ENCODE results near the gene ATP5F1D.

ATP5F1D gene

DNA sequence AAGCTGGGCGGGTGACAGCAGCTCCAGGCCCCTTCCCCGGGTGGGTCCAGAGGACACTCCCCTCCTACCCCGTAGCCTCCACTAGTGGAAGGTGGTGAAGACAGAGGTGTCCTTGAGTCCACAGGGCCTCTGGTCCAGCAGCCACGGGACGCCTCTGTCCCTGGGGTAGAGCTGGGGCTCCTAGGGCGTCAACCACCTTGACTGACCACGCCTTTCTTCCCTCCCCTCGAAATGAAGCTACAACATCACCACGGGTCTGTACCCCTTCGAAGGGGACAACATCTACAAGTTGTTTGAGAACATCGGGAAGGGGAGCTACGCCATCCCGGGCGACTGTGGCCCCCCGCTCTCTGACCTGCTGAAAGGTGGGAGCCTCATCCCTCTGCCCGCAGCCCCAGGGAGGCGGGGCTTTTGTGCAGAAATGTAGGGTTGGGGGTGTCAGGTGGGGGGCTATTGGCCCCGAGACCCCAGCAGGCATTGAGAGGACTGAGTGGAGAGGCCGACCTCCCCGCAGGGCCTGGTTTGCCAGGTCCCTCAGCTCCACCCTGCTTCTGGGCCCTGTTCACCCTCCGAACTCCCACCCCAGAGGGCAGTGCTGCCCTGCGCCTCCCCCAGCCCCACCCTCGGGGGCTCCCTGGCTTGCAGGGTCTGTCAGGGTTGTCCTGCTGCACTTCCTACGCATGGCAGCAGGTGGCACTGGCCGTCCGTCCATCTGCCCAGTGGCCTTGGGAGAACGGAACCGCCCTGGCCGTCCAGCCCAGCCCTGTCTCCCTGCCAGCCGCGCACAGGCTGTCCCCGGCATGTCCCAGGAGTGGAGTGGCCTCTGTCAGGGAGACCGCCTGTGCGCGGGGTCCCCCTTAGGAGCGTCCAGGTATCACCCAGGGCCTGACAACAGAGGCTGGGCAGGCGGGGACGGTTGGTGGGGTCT, 20.3 kb upstream of the ATP5F1D start:
- no peak for DNase-seq

GRCh38 chr19:1221904-1222255, 19.7 kb upstream of the ATP5F1D start:
- no peak for DNase-seq

DNA sequence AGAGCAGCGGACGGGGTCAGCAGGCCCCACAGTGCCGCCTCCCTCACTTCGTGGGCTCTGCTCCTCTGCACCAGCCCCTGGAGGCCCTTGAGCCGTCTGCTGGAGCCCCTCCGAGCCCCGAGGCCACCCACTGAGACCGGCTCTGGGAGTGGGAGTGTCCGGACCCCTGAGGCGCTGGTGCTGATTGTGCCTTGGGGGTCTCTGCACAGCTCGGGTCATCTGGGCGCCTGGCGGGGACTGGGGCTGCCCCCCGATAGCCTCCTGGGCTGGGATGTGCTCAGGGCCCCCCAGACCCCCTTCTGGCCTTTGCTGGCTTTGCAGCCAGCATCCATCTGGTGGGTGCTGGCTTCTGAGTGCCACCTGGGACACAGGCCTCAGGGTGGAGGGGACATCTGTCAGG, 19.2 kb upstream of the ATP5F1D start:
- DNase-seq, result no peak

DNA sequence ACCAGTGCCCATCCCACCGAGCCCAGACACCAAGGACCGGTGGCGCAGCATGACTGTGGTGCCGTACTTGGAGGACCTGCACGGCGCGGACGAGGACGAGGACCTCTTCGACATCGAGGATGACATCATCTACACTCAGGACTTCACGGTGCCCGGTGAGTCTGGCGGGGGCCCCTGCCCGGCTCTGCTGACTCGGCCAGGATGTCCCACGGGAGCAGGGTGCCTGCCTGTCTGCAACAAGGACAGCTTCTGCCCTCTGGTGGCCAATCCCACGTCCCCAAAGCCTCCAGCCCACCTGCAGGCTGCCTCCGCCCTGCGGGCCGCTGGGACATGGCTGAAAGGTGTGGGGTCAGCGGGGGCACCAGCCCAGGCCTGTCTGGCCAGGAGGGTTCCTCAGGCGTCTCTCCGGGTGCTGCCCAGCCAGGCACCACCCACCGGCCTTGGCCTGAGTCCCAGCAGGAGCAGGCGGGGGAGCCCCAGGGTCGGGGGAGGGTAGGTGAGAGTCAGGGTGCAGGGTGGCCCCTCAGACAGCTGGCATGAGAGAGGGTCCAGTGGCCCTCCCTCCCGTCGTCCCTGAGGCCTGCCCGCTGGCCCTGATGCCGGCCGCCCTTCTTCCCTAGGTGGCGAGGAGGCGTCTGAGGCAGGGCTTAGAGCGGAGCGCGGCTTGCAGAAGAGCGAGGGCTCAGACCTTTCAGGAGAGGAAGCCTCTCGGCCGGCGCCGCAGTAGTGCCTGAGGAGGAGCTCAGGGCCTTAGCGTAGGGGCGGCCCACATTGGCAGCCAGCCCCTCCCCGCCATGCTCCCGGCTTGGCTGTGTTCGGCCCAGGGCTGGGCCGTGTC, 18.3 kb upstream of the ATP5F1D start:
- DNase-seq, result no peak

- no peak for DNase-seq
Measured at GRCh38 chr19:1224047-1224825, 17.3 kb upstream of the ATP5F1D start.

DNA sequence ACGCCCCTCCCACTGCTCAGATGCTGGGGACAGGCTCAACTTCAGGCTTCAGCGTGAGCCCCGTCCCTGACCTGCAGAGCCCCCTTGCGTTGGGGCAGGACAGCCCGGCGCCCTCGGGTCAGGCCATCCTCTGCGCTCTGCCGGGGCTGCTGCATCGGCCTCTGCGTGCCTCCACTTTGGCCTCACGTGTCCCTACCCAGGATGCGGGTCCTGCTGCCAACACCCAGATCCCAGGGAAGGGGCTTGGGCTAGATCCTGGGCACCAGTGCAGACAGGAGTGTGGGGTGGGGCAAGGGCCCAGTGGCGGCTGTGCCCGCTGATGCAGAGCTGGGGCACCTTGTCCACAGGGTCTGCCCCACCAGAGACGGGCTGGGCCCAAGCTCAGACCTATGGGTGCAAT, 16.7 kb upstream of the ATP5F1D start:
- no peak for DNase-seq

- DNase-seq, result no peak
Measured at GRCh38 chr19:1225440-1226226, 15.9 kb upstream of the ATP5F1D start.

- no peak for DNase-seq
Measured at GRCh38 chr19:1226227-1226518, 15.4 kb upstream of the ATP5F1D start.

DNA sequence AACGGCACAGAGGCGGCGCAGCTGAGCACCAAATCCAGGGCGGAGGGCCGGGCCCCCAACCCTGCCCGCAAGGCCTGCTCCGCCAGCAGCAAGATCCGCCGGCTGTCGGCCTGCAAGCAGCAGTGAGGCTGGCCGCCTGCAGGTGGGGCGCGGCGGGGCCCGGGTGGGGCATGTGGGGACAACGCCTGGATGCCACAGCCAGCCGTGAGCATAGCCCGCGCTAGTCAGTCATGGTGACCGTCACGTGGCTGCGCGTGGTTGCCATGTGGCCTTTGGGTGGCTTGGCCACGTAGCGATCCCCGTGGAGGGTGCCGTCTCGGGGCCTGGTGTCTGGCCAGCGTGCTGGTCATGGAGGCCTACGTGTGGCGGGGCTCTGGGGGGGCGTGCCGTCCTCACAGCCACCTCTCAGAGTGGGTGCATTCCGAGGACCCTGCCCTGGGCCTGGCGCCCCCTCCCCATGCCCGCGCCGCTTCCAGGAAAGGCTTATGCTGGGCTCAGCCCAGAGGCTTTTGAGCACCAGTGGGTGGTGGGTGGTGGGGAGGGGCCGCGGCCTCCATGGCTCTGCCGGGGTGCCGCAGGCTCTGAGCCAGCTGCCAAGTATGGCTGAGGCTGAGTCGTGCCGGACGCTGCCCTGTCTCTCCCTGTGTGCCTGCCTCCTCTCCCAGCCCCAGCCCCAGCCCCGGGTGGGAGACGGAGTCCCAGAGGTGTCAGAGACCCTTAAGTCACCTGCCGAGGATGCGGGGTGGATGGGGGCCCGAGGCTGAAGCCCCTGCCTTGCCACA, 14.8 kb upstream of the ATP5F1D start:
- no peak for DNase-seq

- DNase-seq, result no peak
Measured at GRCh38 chr19:1227304-1228054, 14.1 kb upstream of the ATP5F1D start.

- no peak for DNase-seq
Measured at GRCh38 chr19:1228161-1228957, 13.2 kb upstream of the ATP5F1D start.

DNA sequence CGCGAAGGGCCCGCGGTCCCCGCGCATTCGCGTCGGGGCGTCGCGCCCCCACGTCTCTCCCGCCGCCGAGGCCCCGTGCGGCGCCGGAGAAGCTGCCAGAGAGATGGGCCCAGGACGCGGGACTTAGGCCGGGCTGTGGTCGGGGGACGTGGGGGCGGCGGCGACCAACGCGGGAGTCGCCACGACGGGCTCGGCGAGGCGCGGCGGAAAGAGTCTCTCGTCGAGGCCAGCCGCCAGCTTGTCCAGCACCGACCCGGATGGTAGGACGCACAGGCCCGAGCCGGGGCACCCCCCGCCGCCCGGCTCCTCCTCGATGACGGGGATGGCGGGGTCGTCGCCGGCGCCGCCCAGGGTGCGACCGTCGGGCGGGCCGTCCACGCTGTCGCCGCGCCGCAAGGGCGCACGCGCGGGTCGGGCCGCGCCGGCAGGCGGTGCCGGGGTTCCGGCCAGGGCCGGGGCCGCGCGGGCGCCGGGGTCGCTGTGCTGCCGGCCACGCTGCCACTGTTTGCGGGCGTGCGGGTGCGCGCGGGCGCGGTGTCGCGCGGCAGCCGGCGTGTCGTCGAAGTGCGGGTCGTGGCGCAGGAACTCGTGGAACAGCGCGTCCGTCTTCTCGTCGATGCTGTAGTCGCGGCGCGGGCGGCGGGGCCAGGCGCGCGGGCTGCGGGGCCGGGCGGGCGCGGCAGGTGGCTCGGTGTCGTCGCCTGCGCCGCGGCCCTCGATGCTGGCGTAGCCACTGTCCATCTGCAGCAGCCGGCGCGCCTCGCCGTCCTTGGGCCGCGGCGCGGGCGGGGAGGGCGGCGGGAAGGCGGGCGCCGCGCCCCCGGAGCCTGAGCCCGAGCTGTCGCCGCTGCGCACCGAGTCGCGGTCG, 12.3 kb upstream of the ATP5F1D start:
- no peak for DNase-seq

DNA sequence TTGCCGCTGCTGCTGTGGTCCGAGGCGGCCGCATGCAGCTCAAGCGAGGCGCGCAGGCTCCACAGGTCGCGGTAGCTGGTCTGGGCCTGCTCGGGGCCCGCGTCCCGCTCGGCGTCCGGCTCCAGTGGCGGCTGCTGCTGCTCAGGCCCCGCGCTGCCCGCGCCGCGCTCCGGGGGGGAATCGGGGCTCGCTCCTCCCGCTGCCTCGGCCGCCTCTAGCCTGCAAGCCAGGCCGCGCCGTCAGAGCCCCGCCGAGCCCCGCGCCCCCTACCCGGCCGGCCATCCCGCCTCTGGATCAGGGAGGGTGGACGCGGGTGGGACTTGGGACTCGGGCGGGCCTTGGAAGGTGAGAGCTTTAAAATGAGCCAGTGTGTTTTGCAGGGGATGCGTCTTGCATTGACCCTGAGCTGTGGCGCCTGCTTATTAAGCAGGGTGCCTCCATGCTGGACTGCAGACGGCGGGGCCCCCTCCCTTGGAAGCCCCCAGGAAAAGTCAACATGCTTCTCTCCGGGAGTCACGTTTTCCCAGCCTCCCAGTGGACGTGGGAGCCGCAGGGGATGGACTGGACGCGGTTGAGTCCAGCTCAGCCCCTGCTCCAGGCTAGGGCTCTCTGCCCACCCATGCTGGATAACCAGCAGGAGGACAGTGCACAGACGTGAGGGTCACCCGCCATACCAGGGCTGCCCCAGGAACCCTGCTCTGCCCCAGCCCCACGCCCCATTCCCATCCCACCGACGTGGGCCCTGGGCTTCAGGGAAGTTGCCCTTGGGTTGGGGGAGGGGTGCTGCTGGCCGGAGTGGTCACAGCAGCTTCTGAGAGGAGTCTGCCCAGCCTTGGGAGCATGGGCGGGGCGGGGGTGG, 11.4 kb upstream of the ATP5F1D start:
- no peak for DNase-seq

GRCh38 chr19:1230783-1231489, 10.6 kb upstream of the ATP5F1D start:
- DNase-seq, result no peak

DNA sequence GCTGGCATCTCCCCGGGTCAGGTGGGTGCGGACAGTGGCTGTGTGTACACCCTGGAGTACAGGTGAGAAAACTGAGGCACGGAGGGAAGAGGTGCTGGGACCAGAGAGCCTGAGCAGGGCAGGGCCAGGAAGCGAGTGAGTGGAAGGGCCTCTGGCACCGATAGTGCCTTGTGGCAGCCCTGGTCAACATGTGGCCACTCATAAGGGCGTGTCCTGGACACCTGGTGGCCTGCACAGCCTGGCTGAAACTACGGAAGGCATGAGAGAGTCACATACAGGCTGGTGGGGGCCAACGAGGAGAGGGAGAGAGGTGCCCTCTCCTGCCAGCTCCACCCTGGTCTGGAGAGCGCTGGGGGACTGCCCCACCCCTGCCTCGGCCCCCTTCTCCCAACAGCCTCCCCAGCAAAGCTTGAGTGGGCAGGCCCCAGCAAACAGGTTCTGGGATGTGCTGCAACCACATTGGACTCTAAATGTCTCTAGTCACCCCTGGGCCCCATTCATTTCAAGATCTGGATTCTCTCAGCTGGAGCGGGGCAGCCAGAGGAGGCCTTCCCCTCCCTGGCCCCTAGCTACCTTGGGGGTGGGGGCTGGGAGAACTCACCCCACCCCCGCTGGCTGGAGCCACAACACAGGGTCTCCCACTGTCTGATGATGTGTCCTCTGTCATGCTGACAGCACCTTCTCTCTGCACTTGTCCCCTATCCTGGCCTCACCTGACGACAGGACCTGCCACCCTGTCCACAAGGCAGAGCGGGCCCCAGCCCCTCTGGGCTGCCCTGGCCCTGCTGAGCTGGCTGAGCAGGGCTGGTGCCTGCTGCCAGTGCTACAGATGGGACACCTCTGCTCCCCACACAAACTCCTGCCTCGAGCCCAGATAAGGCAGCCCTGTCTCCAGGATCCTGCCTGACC, 9.6 kb upstream of the ATP5F1D start:
- DNase-seq, result no peak

- DNase-seq, result no peak
Measured at GRCh38 chr19:1232652-1233072, 8.9 kb upstream of the ATP5F1D start.
